ENCODE data around the gene SPATA13.
A peak's percentile ranks its signal among the peaks of the same experiment; 100 is the strongest.

The SPATA13 gene

GRCh38 chr13:24224232-24224680 is 63.7 kb downstream of the SPATA13 start:
- H3K36me3 Mint-ChIP-seq (ENCODE audit: low read depth), result no peaks in the 10 kb centered on the region
- TF ChIP-seq CTCF (IDR thresholded peaks at IDR 0.05), result no peak
- no peak overlapping the region for H3K27ac Mint-ChIP-seq
- no peaks in the 10 kb centered on the region for H3K9me3 Mint-ChIP-seq
- H3K27me3 Mint-ChIP-seq (ENCODE audit: low read depth, poor library complexity), result peaks cover 5% of the 10 kb centered on the region
- DNase-seq, result no peak
- H3K4me3 Mint-ChIP-seq, result no peak overlapping the region
- H3K4me1 Mint-ChIP-seq, result no peaks in the 10 kb centered on the region

GRCh38 chr13:24225062-24225461 is 64.5 kb downstream of the SPATA13 start:
- H3K36me3 Mint-ChIP-seq (ENCODE audit: low read depth), result no peaks in the 10 kb centered on the region
- H3K9me3 Mint-ChIP-seq, result no peaks in the 10 kb centered on the region
- H3K4me1 Mint-ChIP-seq, result no peaks in the 10 kb centered on the region
- no peak overlapping the region for H3K27ac Mint-ChIP-seq
- H3K27me3 Mint-ChIP-seq (ENCODE audit: low read depth, poor library complexity), result peaks cover 5% of the 10 kb centered on the region
- no peak overlapping the region for H3K4me3 Mint-ChIP-seq
- no peak for TF ChIP-seq CTCF (IDR thresholded peaks at IDR 0.05)
- DNase-seq, result no peak

GRCh38 chr13:24225930-24226329 is 65.4 kb downstream of the SPATA13 start:
- no peak overlapping the region for H3K27ac Mint-ChIP-seq
- no peaks in the 10 kb centered on the region for H3K36me3 Mint-ChIP-seq (ENCODE audit: low read depth)
- no peak overlapping the region for H3K4me3 Mint-ChIP-seq
- H3K27me3 Mint-ChIP-seq (ENCODE audit: low read depth, poor library complexity), result peaks cover 5% of the 10 kb centered on the region
- no peaks in the 10 kb centered on the region for H3K4me1 Mint-ChIP-seq
- DNase-seq, result no peak
- no peak for TF ChIP-seq CTCF (IDR thresholded peaks at IDR 0.05)
- no peaks in the 10 kb centered on the region for H3K9me3 Mint-ChIP-seq

- Mint-ChIP-seq H3K9me3 (no peaks in the 10 kb centered on the region), H3K27ac (no peak overlapping the region), H3K27me3 (ENCODE audit: low read depth, poor library complexity) (peaks cover 5% of the 10 kb centered on the region), H3K4me3 (no peak overlapping the region), H3K36me3 (ENCODE audit: low read depth) (no peaks in the 10 kb centered on the region), H3K4me1 (no peaks in the 10 kb centered on the region)
- no peak for DNase-seq
- TF ChIP-seq CTCF (IDR thresholded peaks at IDR 0.05), result no peak
These were observed 66.2 kb downstream of the SPATA13 start for GRCh38 chr13:24226762-24227161.

GRCh38 chr13:24228852-24229458 is 68.4 kb downstream of the SPATA13 start:
- Mint-ChIP-seq H3K4me1 (peaks cover 8% of the 10 kb centered on the region), H3K4me3 (no peak overlapping the region), H3K27me3 (ENCODE audit: low read depth, poor library complexity) (peaks cover 5% of the 10 kb centered on the region), H3K36me3 (ENCODE audit: low read depth) (no peaks in the 10 kb centered on the region), H3K9me3 (no peaks in the 10 kb centered on the region), H3K27ac (no peak overlapping the region)
- DNase-seq, result peak; percentile 39
- TF ChIP-seq CTCF (IDR thresholded peaks at IDR 0.05), result peak; percentile 88

GRCh38 chr13:24230428-24231072 is 70.0 kb downstream of the SPATA13 start:
- Mint-ChIP-seq H3K36me3 (ENCODE audit: low read depth) (no peaks in the 10 kb centered on the region), H3K27me3 (ENCODE audit: low read depth, poor library complexity) (peaks cover 5% of the 10 kb centered on the region), H3K4me3 (no peak overlapping the region), H3K9me3 (no peaks in the 10 kb centered on the region), H3K27ac (no peak overlapping the region), H3K4me1 (peaks cover 13% of the 10 kb centered on the region)
- no peak for DNase-seq
- TF ChIP-seq CTCF (IDR thresholded peaks at IDR 0.05), result no peak

Data from nephron progenitor cell (in vitro differentiated cells).